Panc1 (cell line): ENCODE data around the gene DGKZ. TPM values are rescaled to one million over a fixed set of nuclear protein-coding genes. Genes with fewer than 3 reads are reported as not detected.

Experiments used
- ATAC-seq: fragments of 200-7000 bp; cut with Tn5 transposase; 2 replicates; pipeline ENCODE4 v1.9.1; 2020; ENCODE audit warnings: mild to moderate bottlenecking, moderate library complexity
- BruUV-seq: library from RNA; stranded (reverse); fragments of 400-500 nt; replicated peaks from 2 replicates; lab custom pipeline; 2021; lab: Mats Ljungman, UMichigan
- CTCF ChIA-PET: fragments of 300-600 bp; sonication (Branson Sonifier 250); formaldehyde crosslinking; loops from one replicate; lab custom pipeline; 2022; ENCODE audit warnings: antibody characterized with exemption; lab: Charles Lee
- POLR2A ChIA-PET: fragments of 300-600 bp; sonication (Branson Sonifier 250); formaldehyde crosslinking; loops from one replicate; lab custom pipeline; 2022; ENCODE audit warnings: antibody characterized with exemption; lab: Charles Lee
- DNase-seq: peaks from one replicate; pipeline ENCODE4 v3.0.0-alpha.2; 2010; ENCODE audit warnings: low read depth, low spot score
- H3K27ac ChIP-seq: 2 replicates; pipeline ENCODE4 v1.5.1; 2011; ENCODE audit warnings: mild to moderate bottlenecking, low read length, inconsistent platforms
- H3K27me3 ChIP-seq: fragments of 200-500 bp; sonication (Bioruptor generic); 2 replicates; pipeline ENCODE4 v1.6.0; 2014; ENCODE audit warnings: low read length, inconsistent platforms; ENCODE audit not compliant: control insufficient read depth, insufficient read depth
- H3K36me3 ChIP-seq: fragments of 200-500 bp; sonication (Bioruptor generic); 2 replicates; pipeline ENCODE4 v1.5.1; 2014; ENCODE audit warnings: inconsistent platforms, mild to moderate bottlenecking, low read length, moderate library complexity; ENCODE audit not compliant: control insufficient read depth, insufficient read depth
- H3K4me1 ChIP-seq: 2 replicates; pipeline ENCODE4 v1.5.1; 2011; ENCODE audit warnings: inconsistent platforms, mild to moderate bottlenecking, low read length, moderate library complexity; ENCODE audit not compliant: control insufficient read depth, insufficient read depth
- H3K4me3 ChIP-seq, 2 experiments: 2 replicates each; pipeline ENCODE4 v1.5.1; 2011 to 2012; ENCODE audit warnings: low read depth in 2 of 2, low read length in 2 of 2, mild to moderate bottlenecking in 2 of 2, inconsistent platforms in 1 of 2, moderate library complexity in 1 of 2
- H3K9me3 ChIP-seq: fragments of 200-500 bp; sonication (Bioruptor generic); 2 replicates; pipeline ENCODE4 v1.5.1; 2014; ENCODE audit warnings: low read depth, mild to moderate bottlenecking, inconsistent platforms, low read length, moderate library complexity; ENCODE audit not compliant: control insufficient read depth, insufficient read depth
- POLR2AphosphoS5 ChIP-seq: IDR thresholded peaks from 2 replicates; pipeline ENCODE4 v1.6.1; 2012; ENCODE audit warnings: mild to moderate bottlenecking, low read depth, low read length, moderate library complexity
- SIN3A ChIP-seq: IDR thresholded peaks from 2 replicates; pipeline ENCODE4 v1.6.1; 2012; ENCODE audit warnings: low read depth, mild to moderate bottlenecking, low read length, moderate library complexity, borderline replicate concordance; ENCODE audit not compliant: insufficient read depth
- TCF7L2 ChIP-seq: IDR thresholded peaks from 2 replicates; pipeline ENCODE4 v1.6.1; 2011; ENCODE audit warnings: mild to moderate bottlenecking, low read depth, low read length, inconsistent platforms
- in situ Hi-C: cut with HindIII; loops from 2 replicates; pipeline ENCODE4 v1.10.0; 2016; ENCODE audit warnings: low sequenced_read_pairs, low pct_unique_long_range_greater_than_20kb
- intact Hi-C: fragments of 100-400 bp; cut with micrococcal nuclease; formaldehyde crosslinking; loops from one replicate; pipeline ENCODE4 v1.10.0; 2022; ENCODE audit not compliant: unreplicated experiment
- total RNA-seq: library from RNA; stranded (reverse); gene quantifications from one replicate; pipeline ENCODE4 v1.2.1, GENCODE V29; 2021; ENCODE audit not compliant: unreplicated experiment
- TF ChIP-seq, protein P1 (sequence below): fragments of 450-650 bp; IDR thresholded peaks from 2 replicates; pipeline ENCODE4 v1.5.1; 2017; ENCODE audit warnings: mild to moderate bottlenecking
- TF ChIP-seq, protein P2 (sequence below), 2 experiments: IDR thresholded peaks; 2 replicates each; pipeline ENCODE4 v1.6.1; 2011 to 2012; ENCODE audit warnings: low read depth in 2 of 2, control low read depth in 1 of 2, low read length in 1 of 2, mild to moderate bottlenecking in 1 of 2, moderate library complexity in 1 of 2; ENCODE audit not compliant: insufficient read depth in 1 of 2

Gene DGKZ
- total RNA-seq, 1 experiment from 2014 or later = 104 TPM

DNA sequence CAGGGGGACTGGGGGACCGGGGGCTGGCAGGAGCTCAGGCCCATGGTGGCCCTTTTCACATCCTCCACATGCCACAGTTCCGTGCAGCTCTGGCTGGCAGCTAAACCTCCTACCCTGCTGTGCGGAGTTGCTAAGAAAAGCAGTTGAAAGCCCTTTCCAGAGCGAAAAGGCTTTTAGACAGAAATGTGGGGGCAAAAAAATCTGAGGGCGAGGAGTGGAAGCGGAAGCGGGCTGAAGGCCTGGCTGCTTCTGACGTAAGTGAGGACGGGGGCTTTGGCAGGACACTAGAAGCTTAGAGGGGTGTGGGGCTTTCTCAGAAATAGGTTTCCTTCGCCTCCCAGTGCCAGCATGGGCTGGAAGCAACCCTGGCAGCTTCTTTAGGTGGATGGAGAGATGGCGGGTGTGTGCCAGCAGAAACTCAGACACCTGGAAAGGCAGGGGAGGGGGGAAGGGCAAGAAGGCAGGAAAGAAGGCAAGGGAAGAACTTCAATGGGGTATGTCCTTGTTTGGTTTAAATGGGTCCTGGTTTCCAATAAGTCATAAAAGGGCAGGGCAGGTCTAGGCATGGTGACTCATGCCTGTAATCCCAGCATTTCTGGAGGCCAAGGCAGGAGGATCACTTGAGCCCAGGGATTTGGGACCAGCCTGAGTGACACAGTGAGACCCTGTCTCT is 11.2 kb upstream of the DGKZ start:
- ChIA-PET CTCF (no interaction called here), POLR2A (no interaction called here)
- in situ Hi-C loops (no loop called here), intact Hi-C loops (no loop called here)
- ATAC-seq (no peak), DNase-seq (no peak)
- Histone ChIP-seq H3K9me3 (no peaks in the 10 kb centered on the region), H3K27ac (no peak overlapping the region), H3K4me3 (no peak overlapping the region), H3K4me1 (peaks cover 7% of the 10 kb centered on the region), H3K36me3 (no peaks in the 10 kb centered on the region), H3K27me3 (peaks cover 13% of the 10 kb centered on the region)
- TF ChIP-seq, protein P1, sequence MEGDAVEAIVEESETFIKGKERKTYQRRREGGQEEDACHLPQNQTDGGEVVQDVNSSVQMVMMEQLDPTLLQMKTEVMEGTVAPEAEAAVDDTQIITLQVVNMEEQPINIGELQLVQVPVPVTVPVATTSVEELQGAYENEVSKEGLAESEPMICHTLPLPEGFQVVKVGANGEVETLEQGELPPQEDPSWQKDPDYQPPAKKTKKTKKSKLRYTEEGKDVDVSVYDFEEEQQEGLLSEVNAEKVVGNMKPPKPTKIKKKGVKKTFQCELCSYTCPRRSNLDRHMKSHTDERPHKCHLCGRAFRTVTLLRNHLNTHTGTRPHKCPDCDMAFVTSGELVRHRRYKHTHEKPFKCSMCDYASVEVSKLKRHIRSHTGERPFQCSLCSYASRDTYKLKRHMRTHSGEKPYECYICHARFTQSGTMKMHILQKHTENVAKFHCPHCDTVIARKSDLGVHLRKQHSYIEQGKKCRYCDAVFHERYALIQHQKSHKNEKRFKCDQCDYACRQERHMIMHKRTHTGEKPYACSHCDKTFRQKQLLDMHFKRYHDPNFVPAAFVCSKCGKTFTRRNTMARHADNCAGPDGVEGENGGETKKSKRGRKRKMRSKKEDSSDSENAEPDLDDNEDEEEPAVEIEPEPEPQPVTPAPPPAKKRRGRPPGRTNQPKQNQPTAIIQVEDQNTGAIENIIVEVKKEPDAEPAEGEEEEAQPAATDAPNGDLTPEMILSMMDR = no peak
- TF ChIP-seq, protein P2, sequence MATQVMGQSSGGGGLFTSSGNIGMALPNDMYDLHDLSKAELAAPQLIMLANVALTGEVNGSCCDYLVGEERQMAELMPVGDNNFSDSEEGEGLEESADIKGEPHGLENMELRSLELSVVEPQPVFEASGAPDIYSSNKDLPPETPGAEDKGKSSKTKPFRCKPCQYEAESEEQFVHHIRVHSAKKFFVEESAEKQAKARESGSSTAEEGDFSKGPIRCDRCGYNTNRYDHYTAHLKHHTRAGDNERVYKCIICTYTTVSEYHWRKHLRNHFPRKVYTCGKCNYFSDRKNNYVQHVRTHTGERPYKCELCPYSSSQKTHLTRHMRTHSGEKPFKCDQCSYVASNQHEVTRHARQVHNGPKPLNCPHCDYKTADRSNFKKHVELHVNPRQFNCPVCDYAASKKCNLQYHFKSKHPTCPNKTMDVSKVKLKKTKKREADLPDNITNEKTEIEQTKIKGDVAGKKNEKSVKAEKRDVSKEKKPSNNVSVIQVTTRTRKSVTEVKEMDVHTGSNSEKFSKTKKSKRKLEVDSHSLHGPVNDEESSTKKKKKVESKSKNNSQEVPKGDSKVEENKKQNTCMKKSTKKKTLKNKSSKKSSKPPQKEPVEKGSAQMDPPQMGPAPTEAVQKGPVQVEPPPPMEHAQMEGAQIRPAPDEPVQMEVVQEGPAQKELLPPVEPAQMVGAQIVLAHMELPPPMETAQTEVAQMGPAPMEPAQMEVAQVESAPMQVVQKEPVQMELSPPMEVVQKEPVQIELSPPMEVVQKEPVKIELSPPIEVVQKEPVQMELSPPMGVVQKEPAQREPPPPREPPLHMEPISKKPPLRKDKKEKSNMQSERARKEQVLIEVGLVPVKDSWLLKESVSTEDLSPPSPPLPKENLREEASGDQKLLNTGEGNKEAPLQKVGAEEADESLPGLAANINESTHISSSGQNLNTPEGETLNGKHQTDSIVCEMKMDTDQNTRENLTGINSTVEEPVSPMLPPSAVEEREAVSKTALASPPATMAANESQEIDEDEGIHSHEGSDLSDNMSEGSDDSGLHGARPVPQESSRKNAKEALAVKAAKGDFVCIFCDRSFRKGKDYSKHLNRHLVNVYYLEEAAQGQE (IDR thresholded peaks at IDR 0.05; ENCODE audit: insufficient read depth in 1 of 2, low read depth in 2 of 2, low read length in 1 of 2) = no peak
- no peak for TF ChIP-seq TCF7L2
- no peak for TF ChIP-seq SIN3A
- TF ChIP-seq POLR2AphosphoS5 = no peak
- BruUV-seq = no TSS peak

DNA sequence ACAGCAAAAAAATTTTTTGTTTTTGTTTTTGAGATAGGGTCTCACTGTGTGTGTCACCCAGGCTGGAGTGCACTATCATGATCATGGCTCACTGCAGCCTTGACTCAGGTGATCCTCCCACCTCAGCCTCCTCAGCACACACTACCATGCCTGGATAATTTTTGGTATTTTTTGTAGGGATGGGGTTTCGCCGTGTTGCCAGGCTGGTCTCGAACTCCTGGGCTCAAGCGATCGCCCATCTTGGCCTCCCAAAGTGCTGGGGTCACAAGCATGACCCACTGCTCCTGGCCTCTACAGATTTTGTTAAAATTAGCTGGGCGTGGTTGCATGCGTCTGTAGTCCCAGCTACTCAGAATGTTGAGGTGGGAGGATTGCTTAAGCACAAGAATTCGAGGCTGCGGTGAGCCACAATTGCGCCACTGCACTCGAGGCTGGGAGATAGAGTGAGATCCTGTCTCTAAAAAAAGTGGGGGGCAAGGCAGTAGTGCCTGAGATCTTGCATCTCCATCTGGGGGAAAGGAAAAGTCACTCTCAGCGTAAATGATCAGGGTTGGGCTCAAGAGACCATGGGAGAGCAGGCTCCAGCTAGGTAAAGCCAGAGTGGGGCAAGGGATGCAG is 10.6 kb upstream of the DGKZ start:
- Histone ChIP-seq H3K4me3 (no peak overlapping the region), H3K27ac (no peak overlapping the region), H3K36me3 (no peaks in the 10 kb centered on the region), H3K9me3 (no peaks in the 10 kb centered on the region), H3K27me3 (peaks cover 7% of the 10 kb centered on the region), H3K4me1 (peaks cover 7% of the 10 kb centered on the region)
- TF ChIP-seq SIN3A (no peak), POLR2AphosphoS5 (no peak), TCF7L2 (no peak)
- TF ChIP-seq, protein P1 = no peak
- TF ChIP-seq, protein P2 (IDR thresholded peaks at IDR 0.05; ENCODE audit: insufficient read depth in 1 of 2, low read depth in 2 of 2, low read length in 1 of 2) = no peak
- intact Hi-C loops = no loop called here
- CTCF ChIA-PET = no interaction called here
- no TSS peak for BruUV-seq
- DNase-seq = no peak
- in situ Hi-C loops = no loop called here
- POLR2A ChIA-PET = no interaction called here
- ATAC-seq = no peak
